HCT116 (cell line): ENCODE measurements around the gene TIMP1. TPM values are rescaled to one million over a fixed set of nuclear protein-coding genes. Genes with fewer than 3 reads are reported as not detected.

ENCODE experiments used
- ATAC-seq: fragments of 200-7000 bp; cut with Tn5 transposase; 2 replicates; pipeline ENCODE4 v1.9.1; 2020; ENCODE audit warnings: mild to moderate bottlenecking, moderate library complexity
- BruUV-seq: library from RNA; stranded (reverse); fragments of 400-500 nt; replicated peaks from 2 replicates; lab custom pipeline; 2021; lab: Mats Ljungman, UMichigan
- CTCF ChIA-PET: fragments of 300-600 bp; sonication (Branson Sonifier 250); formaldehyde crosslinking; loops from one replicate; lab custom pipeline; 2021; ENCODE audit warnings: antibody characterized with exemption; lab: Charles Lee
- POLR2A ChIA-PET: fragments of 300-600, 350-600 bp; sonication (Branson Sonifier 250); formaldehyde crosslinking; loops from one replicate; lab custom pipeline; 2021; ENCODE audit warnings: antibody characterized with exemption; lab: Charles Lee
- RAD21 ChIA-PET, 2 experiments: fragments of 300-600 bp; sonication (Branson Sonifier 250); formaldehyde crosslinking; loops; one replicate each; lab custom pipeline; 2023; ENCODE audit warnings: low total read pairs in 2 of 2; ENCODE audit not compliant: uncharacterized antibody in 2 of 2, unreplicated experiment in 2 of 2, low non-redundant PET in 1 of 2; lab: Charles Lee
- DNase-seq: peaks from one replicate; pipeline ENCODE4 v3.0.0-alpha.2; 2010; ENCODE audit warnings: low read depth, low spot score
- H2AFZ ChIP-seq: fragments of 200-600 bp; shearing (Covaris generic), sonication (generic); 2 replicates; pipeline ENCODE4 v1.6.1; 2017; ENCODE audit warnings: low read depth, mixed run types, mixed read lengths, antibody characterized with exemption, low read length; ENCODE audit not compliant: poor library complexity, severe bottlenecking
- H3K27ac ChIP-seq: 2 replicates; pipeline ENCODE4 v1.5.1; 2012; ENCODE audit warnings: low read depth, low read length
- H3K27me3 ChIP-seq: fragments of 200-600 bp; sonication (generic); 2 replicates; pipeline ENCODE4 v1.6.1; 2016; ENCODE audit warnings: mixed run types, low read length, mixed read lengths; ENCODE audit not compliant: insufficient read depth
- H3K36me3 ChIP-seq, 2 experiments: fragments of 200-500 bp in 1 of 2; fragments of 200-600 bp in 1 of 2; sonication (Bioruptor generic) in 1 of 2; sonication (generic) in 1 of 2; 2 replicates each; pipeline versions ENCODE4 v1.5.1 to v1.6.1; 2014 to 2016; ENCODE audit warnings: low read length in 2 of 2, inconsistent platforms in 1 of 2, mixed read lengths in 1 of 2, mixed run types in 1 of 2; ENCODE audit not compliant: insufficient read depth in 2 of 2, control insufficient read depth in 1 of 2
- H3K4me1 ChIP-seq, 2 experiments: fragments of 200-600 bp in 1 of 2; sonication (generic) in 1 of 2; 2 replicates each; pipeline versions ENCODE4 v1.5.1 to v1.6.1; 2012 to 2017; ENCODE audit warnings: low read length in 2 of 2, inconsistent platforms in 1 of 2, mild to moderate bottlenecking in 1 of 2, mixed read lengths in 1 of 2, mixed run types in 1 of 2, moderate library complexity in 1 of 2; ENCODE audit not compliant: insufficient read depth in 2 of 2, control insufficient read depth in 1 of 2
- H3K4me2 ChIP-seq: fragments of 200-600 bp; sonication (generic); 2 replicates; pipeline ENCODE4 v1.6.1; 2017; ENCODE audit warnings: mixed run types, low read length, mixed read lengths
- H3K4me3 ChIP-seq, 2 experiments: fragments of 200-600 bp in 1 of 2; sonication (generic) in 1 of 2; replicated peaks in 1 of 2; 2 replicates each; pipeline ENCODE4 v1.5.1; 2011 to 2016; ENCODE audit warnings: low read length in 2 of 2, control low read depth in 1 of 2, low read depth in 1 of 2, mild to moderate bottlenecking in 1 of 2, mixed read lengths in 1 of 2, mixed run types in 1 of 2
- H3K79me2 ChIP-seq: fragments of 200-600 bp; sonication (generic); 2 replicates; pipeline ENCODE4 v1.6.1; 2017; ENCODE audit warnings: mild to moderate bottlenecking, mixed run types, low read length, moderate library complexity, mixed read lengths; ENCODE audit not compliant: insufficient read depth
- H3K9ac ChIP-seq: fragments of 200-600 bp; sonication (generic); 2 replicates; pipeline ENCODE4 v1.6.1; 2016; ENCODE audit warnings: low read length, mixed read lengths
- H3K9me2 ChIP-seq: fragments of 200-600 bp; sonication (generic), shearing (Covaris generic); 2 replicates; pipeline ENCODE4 v1.6.1; 2017; ENCODE audit warnings: mixed run types, mild to moderate bottlenecking, moderate library complexity; ENCODE audit not compliant: insufficient read depth
- H3K9me3 ChIP-seq, 2 experiments: fragments of 200-500 bp in 1 of 2; fragments of 200-600 bp in 1 of 2; sonication (Bioruptor generic) in 1 of 2; sonication (generic) in 1 of 2; 2 replicates each; pipeline ENCODE4 v1.6.1; 2014 to 2017; ENCODE audit warnings: low read length in 2 of 2, mixed read lengths in 2 of 2, inconsistent platforms in 1 of 2, low read depth in 1 of 2, mild to moderate bottlenecking in 1 of 2, mixed run types in 1 of 2, moderate library complexity in 1 of 2; ENCODE audit not compliant: control insufficient read depth in 1 of 2, insufficient read depth in 1 of 2
- H4K20me1 ChIP-seq: fragments of 200-600 bp; sonication (generic), shearing (Covaris generic); 2 replicates; pipeline ENCODE4 v1.6.1; 2017; ENCODE audit warnings: mixed run types, mild to moderate bottlenecking, moderate library complexity; ENCODE audit not compliant: insufficient read depth
- CBX3 ChIP-seq: IDR thresholded peaks from 2 replicates; pipeline ENCODE4 v1.6.1; 2012; ENCODE audit warnings: low read depth
- FOSL1 ChIP-seq: IDR thresholded peaks from 2 replicates; pipeline ENCODE4 v1.6.1; 2012; ENCODE audit warnings: low read depth
- POLR2A ChIP-seq: IDR thresholded peaks from 2 replicates; pipeline ENCODE4 v1.7.0; 2011; ENCODE audit warnings: borderline replicate concordance; ENCODE audit not compliant: insufficient read depth, insufficient read length; ENCODE audit errors: extremely low read depth
- POLR2AphosphoS5 ChIP-seq: IDR thresholded peaks from 2 replicates; pipeline ENCODE4 v1.6.1; 2011; ENCODE audit warnings: mild to moderate bottlenecking, low read depth, low read length, moderate library complexity
- RAD21 ChIP-seq: IDR thresholded peaks from 2 replicates; pipeline ENCODE4 v1.6.1; 2012; ENCODE audit warnings: low read depth, mild to moderate bottlenecking
- SRF ChIP-seq: IDR thresholded peaks from 2 replicates; pipeline ENCODE4 v1.6.1; 2012; ENCODE audit warnings: low read depth
- TCF7L2 ChIP-seq: IDR thresholded peaks from 2 replicates; pipeline ENCODE4 v1.7.0; 2011; ENCODE audit warnings: borderline replicate concordance, inconsistent platforms; ENCODE audit not compliant: insufficient read depth, insufficient read length; ENCODE audit errors: extremely low read depth
- ZNF274 ChIP-seq: fragments of 200-500 bp; sonication (Bioruptor generic); IDR thresholded peaks from 2 replicates; pipeline ENCODE4 v1.6.1; 2014; ENCODE audit warnings: mild to moderate bottlenecking, low read depth, low read length, inconsistent platforms
- intact Hi-C: fragments of 100-400 bp; cut with micrococcal nuclease; formaldehyde crosslinking; loops from 2 replicates; pipeline ENCODE4 v1.10.0; 2022
- total RNA-seq: library from RNA; stranded (reverse); gene quantifications from one replicate; pipeline ENCODE4 v1.2.1, GENCODE V29; 2021; ENCODE audit not compliant: unreplicated experiment
- TF ChIP-seq, protein P1 (sequence below): IDR thresholded peaks from 2 replicates; pipeline ENCODE4 v1.6.1; 2011; ENCODE audit warnings: mild to moderate bottlenecking, low read length, moderate library complexity; ENCODE audit not compliant: insufficient replicate concordance; ENCODE audit errors: extremely low read depth

Gene TIMP1
- total RNA-seq, 1 experiment from 2014 or later = 225 TPM

- no peak overlapping the region for H3K4me2 ChIP-seq
- no peak overlapping the region for H3K27ac ChIP-seq
- no TSS peak for BruUV-seq
- intact Hi-C loops = no loop called here
- RAD21 ChIA-PET = no interaction called here
- no peak overlapping the region for H2AFZ ChIP-seq
- H3K79me2 ChIP-seq = no peaks in the 10 kb centered on the region
- POLR2A ChIA-PET = no interaction called here
- H3K27me3 ChIP-seq = no peaks in the 10 kb centered on the region
- DNase-seq (no peak), ATAC-seq (0 out of 2 replicates have a peak, but pooled peaks have one; percentile 41)
- no peaks in the 10 kb centered on the region for H4K20me1 ChIP-seq
- TF ChIP-seq RAD21 (no peak), CBX3 (no peak), ZNF274 (no peak), POLR2A (no peak), TCF7L2 (no peak), SRF (no peak), FOSL1 (no peak), POLR2AphosphoS5 (no peak)
- TF ChIP-seq, protein P1, sequence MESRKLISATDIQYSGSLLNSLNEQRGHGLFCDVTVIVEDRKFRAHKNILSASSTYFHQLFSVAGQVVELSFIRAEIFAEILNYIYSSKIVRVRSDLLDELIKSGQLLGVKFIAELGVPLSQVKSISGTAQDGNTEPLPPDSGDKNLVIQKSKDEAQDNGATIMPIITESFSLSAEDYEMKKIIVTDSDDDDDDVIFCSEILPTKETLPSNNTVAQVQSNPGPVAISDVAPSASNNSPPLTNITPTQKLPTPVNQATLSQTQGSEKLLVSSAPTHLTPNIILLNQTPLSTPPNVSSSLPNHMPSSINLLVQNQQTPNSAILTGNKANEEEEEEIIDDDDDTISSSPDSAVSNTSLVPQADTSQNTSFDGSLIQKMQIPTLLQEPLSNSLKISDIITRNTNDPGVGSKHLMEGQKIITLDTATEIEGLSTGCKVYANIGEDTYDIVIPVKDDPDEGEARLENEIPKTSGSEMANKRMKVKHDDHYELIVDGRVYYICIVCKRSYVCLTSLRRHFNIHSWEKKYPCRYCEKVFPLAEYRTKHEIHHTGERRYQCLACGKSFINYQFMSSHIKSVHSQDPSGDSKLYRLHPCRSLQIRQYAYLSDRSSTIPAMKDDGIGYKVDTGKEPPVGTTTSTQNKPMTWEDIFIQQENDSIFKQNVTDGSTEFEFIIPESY = no peak
- no peaks in the 10 kb centered on the region for H3K9me2 ChIP-seq
- no peaks in the 10 kb centered on the region for H3K9me3 ChIP-seq
- peaks cover 0 to 15% of the 10 kb centered on the region in 2 experiments; a peak in 1 of 4 replicates for H3K4me1 ChIP-seq
- no peak overlapping the region for H3K4me3 ChIP-seq
- no peaks in the 10 kb centered on the region for H3K36me3 ChIP-seq
- no peak overlapping the region for H3K9ac ChIP-seq
- CTCF ChIA-PET = interaction anchor here (1.0 kb wide), 1 partner anchor 15 kb away, joined by 3 read pairs; no protein-coding TSS in a partner anchor
These were observed 26.1 kb upstream of the TIMP1 start for GRCh38 chrX:47556045-47556623.
